IPS DF 6.9 (cell line): Measurements from ENCODE around the gene SLC39A3.

Source experiments
- DNase-seq: peaks from one replicate; pipeline ENCODE4 v3.0.0-alpha.2; 2013; ENCODE audit warnings: low read depth, low spot score
- H3K27ac ChIP-seq: one replicate; pipeline ENCODE4 v1.5.1; 2013; ENCODE audit warnings: low read length, control low read depth
- H3K27me3 ChIP-seq: 2 replicates; pipeline ENCODE4 v1.6.1; 2013; ENCODE audit warnings: mild to moderate bottlenecking, low read length; ENCODE audit not compliant: control insufficient read depth, insufficient read depth
- H3K36me3 ChIP-seq: 2 replicates; pipeline ENCODE4 v1.6.1; 2013; ENCODE audit warnings: low read length; ENCODE audit not compliant: control insufficient read depth, insufficient read depth
- H3K4me1 ChIP-seq: 2 replicates; pipeline ENCODE4 v1.6.1; 2013; ENCODE audit warnings: low read length; ENCODE audit not compliant: control insufficient read depth, insufficient read depth
- H3K4me3 ChIP-seq: 2 replicates; pipeline ENCODE4 v1.5.1; 2013; ENCODE audit warnings: mild to moderate bottlenecking, low read length
- H3K9me3 ChIP-seq: 2 replicates; pipeline ENCODE4 v1.6.1; 2013; ENCODE audit warnings: low read length, inconsistent platforms; ENCODE audit not compliant: control insufficient read depth, insufficient read depth
- WGBS: extraction: QIAGEN DNeasy Blood & Tissue Kit; methylation state at CpG from one replicate; pipeline ENCODE4 v1.1.7; 2013; ENCODE audit warnings: mixed read lengths, missing lambda C conversion rate; ENCODE audit not compliant: insufficient read length, insufficient coverage; 5-methylcytosine and 5-hydroxymethylcytosine counted together

The SLC39A3 gene

GRCh38 chr19:2739602-2740313 is at the start of gene SLC39A3:
TSS of gene SLC39A3 (minus strand) at chr19:2740017. CDS start at chr19:2737257, 2,760 bp downstream.
- Histone ChIP-seq H3K27ac (no peak within 1 kb of the TSS), H3K36me3 (peaks cover 22% of the 10 kb centered on the region; the same call in 1 of the 2 replicates), H3K4me3 (peak within 1 kb of the TSS; percentile 67), H3K4me1 (no peaks in the 10 kb centered on the region), H3K27me3 (no peaks in the 10 kb centered on the region), H3K9me3 (no peaks in the 10 kb centered on the region)
- WGBS: no CpG with 5 or more reads among the region's 64 CpGs
- DNase-seq: peak; percentile 97

DNA sequence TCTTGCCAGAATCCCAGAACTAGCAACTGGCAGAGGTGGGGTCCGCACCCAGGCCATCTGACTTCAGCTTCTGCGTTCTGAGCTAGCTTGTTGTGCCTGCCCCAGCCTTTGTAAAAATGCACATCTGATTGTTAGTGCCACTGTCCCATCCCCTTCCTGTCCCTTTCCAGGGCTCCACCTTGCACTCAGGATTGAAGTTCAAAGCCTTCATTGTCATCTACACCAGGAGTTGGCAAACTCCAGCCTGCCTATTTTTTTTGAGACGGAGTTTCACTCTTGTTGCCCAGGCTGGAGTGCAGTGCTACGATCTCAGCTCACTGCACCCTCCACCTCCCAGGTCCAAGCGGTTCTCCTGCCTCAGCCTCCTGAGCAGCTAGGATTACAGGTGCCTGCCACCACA is 48.4 kb upstream of the SLC39A3 start:
- Histone ChIP-seq H3K4me3 (no peak overlapping the region), H3K27ac (no peak overlapping the region), H3K9me3 (no peaks in the 10 kb centered on the region), H3K4me1 (no peaks in the 10 kb centered on the region), H3K27me3 (no peaks in the 10 kb centered on the region), H3K36me3 (peaks cover 16% of the 10 kb centered on the region)
- no CpG with 5 or more reads among the region's 5 CpGs for WGBS
- DNase-seq: no peak

DNA sequence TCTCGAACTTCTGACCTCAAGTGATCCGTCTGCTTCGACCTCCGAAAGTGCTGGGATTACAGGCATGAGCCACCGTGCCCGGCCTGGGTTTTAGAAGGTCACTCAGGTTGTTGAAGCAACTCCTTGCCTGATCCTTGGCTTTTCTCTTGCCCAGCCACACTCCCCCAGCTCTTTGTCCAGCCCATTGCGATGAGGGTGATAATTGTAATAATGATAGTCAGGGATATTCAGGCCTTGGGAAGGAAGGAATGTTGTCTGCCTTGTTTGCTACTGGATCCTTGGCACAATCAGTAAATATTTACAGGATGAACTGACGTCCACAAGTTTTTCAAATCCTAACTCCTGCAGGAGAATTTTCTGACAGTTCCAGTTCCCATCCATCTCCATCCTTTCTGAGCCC is 47.3 kb upstream of the SLC39A3 start:
- Histone ChIP-seq H3K27ac (no peak overlapping the region), H3K4me1 (no peaks in the 10 kb centered on the region), H3K27me3 (no peaks in the 10 kb centered on the region), H3K36me3 (peaks cover 16% of the 10 kb centered on the region), H3K9me3 (no peaks in the 10 kb centered on the region), H3K4me3 (no peak overlapping the region)
- no CpG with 5 or more reads among the region's 8 CpGs for WGBS
- DNase-seq: no peak

DNA sequence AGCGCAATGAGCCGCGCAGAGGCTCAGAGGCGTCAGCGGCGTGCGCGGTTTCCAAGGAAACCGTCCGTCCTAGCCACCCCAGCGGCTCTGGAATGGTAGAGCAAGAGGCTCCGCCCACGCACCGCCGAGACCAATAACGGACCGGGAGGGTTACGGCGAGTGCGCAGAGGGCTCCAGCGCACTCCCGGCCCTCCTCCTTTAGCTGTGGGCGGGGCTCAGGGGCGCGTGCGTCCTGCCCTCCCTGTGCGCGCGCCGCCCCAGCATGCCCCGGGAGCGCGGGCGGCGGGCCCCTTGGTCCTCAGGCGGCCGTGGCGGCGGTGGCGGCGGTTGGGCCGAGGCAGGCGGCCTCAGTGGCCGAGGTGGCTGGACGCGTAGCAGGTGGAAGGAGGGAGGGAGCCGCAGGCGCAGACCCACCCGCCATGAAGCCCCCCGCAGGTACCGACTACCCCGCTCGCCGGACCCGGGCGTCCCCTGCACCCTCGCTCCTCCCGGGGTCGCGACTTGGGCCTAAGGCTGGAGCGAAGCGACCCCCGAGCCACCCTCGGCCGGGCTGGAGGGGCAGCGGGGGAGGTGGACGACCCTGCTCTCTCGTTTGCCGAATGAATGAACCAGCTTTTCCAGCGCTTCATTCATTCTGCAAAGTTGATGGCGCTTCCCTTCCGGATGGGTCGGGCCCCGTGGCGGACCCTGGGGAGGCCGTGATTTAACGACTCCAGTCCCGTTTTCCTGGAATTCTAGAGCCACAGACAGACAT is 45.6 kb upstream of the SLC39A3 start, which contains the start of gene THOP1:
THOP1 (plus strand) TSS at position 260 of the 754 bp plus-strand sequence; CDS start at position 420, 160 bp downstream.
- H3K27ac ChIP-seq: no peak within 1 kb of the TSS
- peak; percentile 98 for DNase-seq
- H3K4me1 ChIP-seq: no peaks in the 10 kb centered on the region

GRCh38 chr19:2783781-2784145 is 43.9 kb upstream of the SLC39A3 start:
- H3K9me3 ChIP-seq: no peaks in the 10 kb centered on the region
- no peak for DNase-seq
- H3K27me3 ChIP-seq: no peaks in the 10 kb centered on the region
- H3K36me3 ChIP-seq: 0 out of 2 replicates have a peak, but pooled peaks cover 3% of the 10 kb centered on the region
- no peak overlapping the region for H3K27ac ChIP-seq
- H3K4me3 ChIP-seq: no peak overlapping the region
- H3K4me1 ChIP-seq: no peaks in the 10 kb centered on the region
- no CpG with 5 or more reads among the region's 7 CpGs for WGBS

More for the DNA sequence above, 45.6 kb upstream of the SLC39A3 start, which contains the start of gene THOP1:
- Histone ChIP-seq H3K27me3 (no peaks in the 10 kb centered on the region), H3K4me3 (peak within 1 kb of the TSS; percentile 68), H3K36me3 (peaks cover 2% of the 10 kb centered on the region), H3K9me3 (no peaks in the 10 kb centered on the region)
- no CpG with 5 or more reads among the region's 78 CpGs for WGBS

DNA sequence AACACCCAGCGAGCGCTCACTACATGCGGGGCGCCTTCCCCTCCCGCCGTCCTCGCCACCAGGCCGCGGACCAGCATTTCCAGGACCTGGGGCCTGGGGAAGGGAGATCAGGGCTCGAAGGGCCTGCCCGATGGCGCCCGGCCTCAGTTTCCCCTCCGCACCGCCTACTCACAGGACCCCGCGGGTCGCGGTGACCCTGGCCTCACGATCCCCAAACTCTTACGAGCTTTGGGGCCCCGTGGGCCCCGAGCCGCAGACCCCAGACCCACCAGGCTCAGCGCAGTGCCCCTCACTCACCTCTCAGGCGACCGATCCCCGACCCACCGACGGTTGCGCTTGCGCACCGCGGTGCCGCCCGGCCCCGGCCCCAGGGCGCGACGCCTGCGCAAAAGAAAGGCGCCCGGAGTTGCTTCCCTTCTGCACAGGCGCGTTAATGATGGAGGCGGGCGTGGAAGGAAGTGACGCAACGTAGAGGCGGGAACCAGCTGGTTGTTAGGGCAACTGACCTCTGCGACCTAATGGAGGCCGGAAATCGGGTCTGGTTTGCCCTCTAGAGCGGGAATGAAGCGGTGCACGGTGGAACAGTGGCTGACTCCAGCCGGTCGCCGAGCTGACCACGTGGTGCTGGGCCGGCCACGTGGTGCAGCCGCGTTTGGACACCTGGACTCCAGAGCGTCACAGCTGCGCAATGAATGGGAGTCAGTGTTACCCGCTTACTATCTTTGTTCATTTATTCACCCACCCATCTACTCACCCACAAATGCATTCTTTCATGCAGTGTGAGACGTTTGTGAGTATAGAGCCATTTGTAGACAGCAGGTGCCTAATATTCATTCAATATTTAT is 43.3 kb upstream of the SLC39A3 start, which contains the start of gene SGTA:
SGTA (minus strand) TSS at position 338 of the 845 bp plus-strand sequence. CDS start 14,205 bp downstream, outside the sequence.
- H3K9me3 ChIP-seq: no peaks in the 10 kb centered on the region
- no peaks in the 10 kb centered on the region for H3K4me1 ChIP-seq
- DNase-seq: peak; percentile 97
- no CpG with 5 or more reads among the region's 68 CpGs for WGBS
- H3K4me3 ChIP-seq: peak within 1 kb of the TSS; percentile 97
- no peak within 1 kb of the TSS for H3K27ac ChIP-seq
- H3K36me3 ChIP-seq: 0 out of 2 replicates have a peak, but pooled peaks cover 4% of the 10 kb centered on the region
- H3K27me3 ChIP-seq: no peaks in the 10 kb centered on the region

DNA sequence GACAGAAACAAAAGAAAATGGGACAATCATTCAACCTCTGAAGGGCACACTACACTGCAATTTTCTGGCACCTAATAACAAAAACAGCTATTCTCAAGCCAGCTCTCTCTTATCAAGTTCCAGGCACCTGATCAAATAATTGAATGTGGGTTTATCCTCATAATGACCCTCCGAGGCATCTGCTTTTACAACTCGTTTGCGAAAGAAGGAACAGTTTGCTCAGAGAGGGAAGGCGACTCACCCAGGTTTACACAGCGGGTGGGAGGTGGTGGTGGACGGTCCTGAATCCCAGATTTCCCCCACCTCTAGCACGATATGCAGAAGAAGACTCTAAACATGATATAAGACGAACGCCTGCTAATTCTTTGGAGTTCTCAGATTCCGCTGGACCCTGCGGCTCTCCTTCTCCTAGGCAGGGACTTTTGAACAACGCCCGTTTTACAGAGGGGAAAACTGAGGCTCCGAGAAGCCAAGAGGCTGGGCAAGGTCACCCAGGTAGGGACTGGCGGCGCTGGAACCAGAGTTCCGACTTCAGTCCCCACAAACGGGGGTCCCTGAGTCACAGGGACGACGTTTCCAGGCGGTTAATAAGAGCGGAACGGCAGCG is 42.6 kb upstream of the SLC39A3 start:
- Histone ChIP-seq H3K4me1 (no peaks in the 10 kb centered on the region), H3K4me3 (peak overlapping the region; percentile 97), H3K27me3 (no peaks in the 10 kb centered on the region), H3K9me3 (no peaks in the 10 kb centered on the region), H3K27ac (no peak overlapping the region), H3K36me3 (0 out of 2 replicates have a peak, but pooled peaks cover 5% of the 10 kb centered on the region)
- no CpG with 5 or more reads among the region's 24 CpGs for WGBS
- no peak for DNase-seq

DNA sequence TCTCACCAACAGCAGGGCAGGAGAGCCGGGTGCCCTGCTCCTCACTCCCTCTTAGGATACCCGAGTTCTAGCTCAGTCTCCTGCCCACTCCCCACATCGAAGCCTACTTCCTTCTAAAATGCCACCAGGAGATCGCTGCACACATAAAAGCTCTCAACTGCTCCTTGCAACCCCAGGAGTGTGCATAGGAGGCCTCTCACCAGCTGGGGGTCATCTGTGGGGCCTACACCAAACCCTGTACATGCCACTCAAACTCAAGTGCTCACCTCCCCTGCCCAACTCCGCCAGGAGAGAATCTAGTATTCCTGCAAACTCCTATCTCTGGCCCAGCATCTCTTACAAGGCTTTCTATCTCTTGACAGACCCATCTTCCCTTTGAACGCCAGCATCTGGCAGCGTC is 40.5 kb upstream of the SLC39A3 start:
- Histone ChIP-seq H3K9me3 (no peaks in the 10 kb centered on the region), H3K27ac (no peak overlapping the region), H3K4me3 (no peak overlapping the region), H3K36me3 (0 out of 2 replicates have a peak, but pooled peaks cover 5% of the 10 kb centered on the region), H3K4me1 (no peaks in the 10 kb centered on the region), H3K27me3 (no peaks in the 10 kb centered on the region)
- no peak for DNase-seq
- no CpG with 5 or more reads among the region's 7 CpGs for WGBS

DNA sequence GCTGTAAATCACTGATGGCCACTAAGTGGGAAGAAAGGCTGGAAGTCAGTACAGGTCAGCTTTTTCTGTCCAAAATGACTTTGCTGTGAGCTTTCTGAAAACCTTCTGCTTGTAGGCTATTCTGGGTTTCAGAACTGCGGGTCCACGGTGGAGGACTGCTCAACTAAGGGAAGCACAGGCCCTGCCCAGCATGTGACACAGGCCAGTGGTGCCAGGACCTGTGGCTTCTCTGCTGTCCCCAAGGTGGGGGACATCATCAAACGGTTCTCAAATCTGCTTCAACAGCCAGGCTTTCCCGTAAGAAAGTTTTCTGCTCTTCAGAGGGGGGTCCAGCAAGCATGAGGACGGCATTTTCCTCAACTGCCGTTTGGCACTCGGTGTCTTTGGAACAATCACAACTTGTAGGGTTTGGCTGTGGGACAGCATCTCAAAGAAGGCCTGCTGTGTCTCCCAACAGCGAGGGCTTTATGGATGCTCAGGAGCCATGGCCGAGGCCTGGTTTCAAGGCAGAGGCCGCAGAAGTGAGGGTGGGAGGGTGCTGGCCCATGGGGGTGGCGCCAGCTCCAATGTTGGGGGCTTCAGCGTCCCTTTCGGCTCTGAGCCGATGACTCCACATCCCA is 39.4 kb upstream of the SLC39A3 start:
- H3K4me3 ChIP-seq: no peak overlapping the region
- 0 out of 2 replicates have a peak, but pooled peaks cover 5% of the 10 kb centered on the region for H3K36me3 ChIP-seq
- WGBS: no CpG with 5 or more reads among the region's 14 CpGs
- no peak for DNase-seq
- no peaks in the 10 kb centered on the region for H3K4me1 ChIP-seq
- H3K9me3 ChIP-seq: no peaks in the 10 kb centered on the region
- H3K27me3 ChIP-seq: no peaks in the 10 kb centered on the region
- no peak overlapping the region for H3K27ac ChIP-seq
